ENCODE data around the gene RPAP2.
"Not testable (repeated sequence)": the region's sequence is repeated elsewhere in the genome, so short reads cannot be mapped to it uniquely, and the experiment has no call there.

Gene RPAP2

GRCh38 chr1:92377991-92378390 is 79.1 kb downstream of the RPAP2 start:
- not testable (repeated sequence) for DNase-seq

DNA sequence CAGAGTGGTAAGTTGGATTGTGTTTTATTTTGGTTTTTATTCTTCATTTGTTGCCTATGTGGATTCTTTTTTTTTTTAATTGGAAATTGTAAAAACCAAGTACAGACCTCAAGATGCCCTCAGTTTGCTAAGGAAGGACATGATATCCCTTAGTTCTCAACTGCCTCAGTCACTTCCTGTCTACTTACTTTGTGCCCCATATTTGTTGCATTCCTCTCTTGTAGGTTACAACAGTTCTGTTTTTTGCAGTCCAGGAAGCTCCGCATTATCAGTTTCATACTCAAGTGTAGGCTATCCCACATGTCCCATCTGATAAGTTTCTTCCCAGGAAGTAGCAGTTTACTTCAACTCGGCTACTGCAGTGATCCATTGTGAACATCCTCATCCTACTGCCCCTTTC is 82.0 kb downstream of the RPAP2 start:
- DNase-seq: no peak

GRCh38 chr1:92393966-92394365 is 95.1 kb downstream of the RPAP2 start:
- not testable (repeated sequence) for DNase-seq

DNA sequence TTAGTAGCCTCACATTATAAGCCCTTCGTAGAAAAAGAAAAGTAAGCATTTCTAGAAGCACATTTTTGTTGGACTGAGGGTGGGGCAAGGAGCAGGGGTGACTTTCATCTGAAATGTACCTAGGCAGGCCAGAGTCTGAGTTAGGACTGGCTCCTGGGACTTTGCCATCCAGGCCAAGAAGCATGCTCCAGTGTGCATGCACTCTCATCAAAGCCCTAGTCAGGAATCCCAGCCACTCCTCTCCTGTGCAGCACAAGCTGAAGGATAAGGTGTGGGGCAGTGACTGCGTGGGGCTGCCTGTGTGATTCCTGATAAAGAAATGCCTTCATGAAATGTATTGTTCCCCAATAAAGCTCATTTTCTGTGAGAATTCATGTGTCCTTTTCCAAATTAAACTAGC is 99.7 kb downstream of the RPAP2 start:
- DNase-seq: no peak

- no peak for DNase-seq
Measured at GRCh38 chr1:92399076-92399475, 100.2 kb downstream of the RPAP2 start.

GRCh38 chr1:92404661-92405060 is 105.8 kb downstream of the RPAP2 start:
- no peak for DNase-seq

DNA sequence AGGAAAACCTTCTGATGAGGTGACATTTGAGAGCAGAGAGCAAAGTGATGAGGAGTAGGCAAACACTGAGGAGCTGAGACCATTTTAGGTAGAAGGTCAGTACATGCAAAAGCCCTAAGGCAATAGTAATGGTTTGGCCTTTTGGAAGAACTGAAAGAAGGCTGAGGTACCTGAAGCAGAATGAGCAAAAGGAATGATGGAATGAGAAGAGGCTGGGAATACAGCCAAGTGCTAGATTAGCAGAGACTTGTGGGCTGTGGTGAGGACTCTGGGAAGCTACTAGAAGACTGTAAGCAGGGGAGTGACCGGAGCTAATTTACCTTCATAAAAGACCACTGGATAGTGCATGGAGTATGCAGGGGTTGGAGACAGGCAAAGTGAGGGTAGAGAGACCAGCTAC is 110.0 kb downstream of the RPAP2 start:
- no peak for DNase-seq

DNA sequence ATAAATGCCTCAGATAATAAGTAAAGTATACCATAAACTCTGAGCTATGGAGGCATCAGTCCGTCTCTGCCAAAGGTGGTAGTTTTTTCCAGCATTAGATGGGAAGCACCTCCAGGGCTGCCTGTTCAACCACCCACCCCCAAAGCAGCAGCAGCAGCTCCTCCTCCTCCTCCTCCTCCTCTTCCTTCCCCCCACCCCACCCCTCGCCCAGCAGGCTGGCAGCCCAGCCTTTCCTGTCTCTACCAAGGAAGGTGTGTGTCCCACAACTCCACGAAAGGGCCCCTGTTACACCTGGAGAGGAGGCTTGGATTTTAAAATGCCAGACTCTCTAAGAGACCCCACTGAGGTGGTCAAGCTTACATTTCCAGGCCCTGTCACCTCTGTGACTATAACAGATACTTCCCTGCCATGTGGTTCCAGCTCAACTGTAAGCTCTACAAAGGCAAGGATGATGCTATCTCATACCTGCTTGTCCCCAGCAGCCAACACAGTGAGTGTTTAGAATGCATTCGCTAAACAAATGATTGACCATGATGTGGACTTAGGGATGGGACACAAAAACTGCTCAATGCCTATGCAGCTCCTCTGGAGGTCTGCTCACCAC is 111.2 kb downstream of the RPAP2 start:
- no peak for DNase-seq

DNA sequence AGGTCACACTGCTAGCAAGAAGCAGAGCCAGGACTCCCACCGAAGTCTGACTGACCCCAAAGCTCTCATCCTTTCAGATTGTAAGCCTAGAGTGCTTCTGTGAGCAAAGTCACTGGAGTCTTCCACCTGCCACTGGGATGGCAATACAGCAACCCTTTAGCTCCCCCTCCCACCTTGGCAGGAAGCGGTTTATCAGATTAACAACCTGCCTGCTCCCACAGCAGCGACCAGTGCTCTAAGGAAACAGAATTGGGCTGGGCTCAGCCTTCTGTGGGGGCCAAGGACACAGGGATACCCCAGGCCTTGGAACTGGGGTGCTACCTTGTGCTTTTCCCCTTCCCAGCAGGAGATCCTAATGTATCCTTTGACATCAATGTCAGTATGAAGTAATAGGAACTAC is 111.8 kb downstream of the RPAP2 start:
- peak; percentile 36 for DNase-seq

GRCh38 chr1:92411511-92411910 is 112.7 kb downstream of the RPAP2 start:
- no peak for DNase-seq

- DNase-seq: no peak
Measured at GRCh38 chr1:92419642-92420041, 120.8 kb downstream of the RPAP2 start.

- DNase-seq: no peak
Measured at GRCh38 chr1:92424381-92424780, 125.5 kb downstream of the RPAP2 start.

DNA sequence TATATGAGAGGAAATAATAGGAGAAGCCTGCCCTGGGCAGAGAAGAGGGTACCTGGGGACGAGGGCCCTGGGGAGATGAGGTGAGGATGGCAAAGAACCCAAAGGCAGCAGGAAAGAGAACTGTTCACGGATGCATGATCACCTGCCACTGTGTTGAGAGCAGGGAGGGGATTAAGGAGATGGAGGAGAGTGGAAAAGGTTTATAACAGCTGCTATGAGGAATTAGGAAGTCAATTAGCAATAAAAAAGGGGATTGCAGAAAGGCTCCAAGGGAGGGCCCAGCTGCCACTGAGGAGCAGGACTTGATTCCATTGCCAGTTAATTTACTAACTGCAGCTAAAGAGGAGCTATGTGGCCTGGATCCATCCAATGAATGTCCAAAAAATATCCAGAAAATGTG is 126.8 kb downstream of the RPAP2 start:
- no peak for DNase-seq

- DNase-seq: no peak
Measured at GRCh38 chr1:92430030-92430429, 131.2 kb downstream of the RPAP2 start.

- DNase-seq: not testable (repeated sequence)
Measured at GRCh38 chr1:92434572-92434971, 135.7 kb downstream of the RPAP2 start.

DNA sequence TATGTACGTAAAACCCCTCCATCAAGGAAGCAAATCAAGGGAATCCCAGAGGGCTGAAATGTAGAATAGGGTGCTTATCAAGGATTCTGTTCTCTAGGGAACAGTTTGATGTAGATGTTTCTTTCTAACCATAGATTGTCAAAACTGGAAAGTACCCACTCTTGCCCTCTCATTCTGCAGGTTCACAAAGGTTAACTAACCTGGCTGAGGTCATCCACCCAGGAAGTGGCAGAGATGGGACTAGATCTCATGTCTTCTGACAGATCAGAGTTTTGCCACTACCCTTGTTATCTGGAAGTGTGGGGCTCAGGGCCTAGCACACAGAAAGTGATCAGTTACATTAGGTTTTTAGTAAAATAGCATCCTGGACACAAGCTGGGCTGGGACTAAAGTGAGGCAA is 140.4 kb downstream of the RPAP2 start:
- no peak for DNase-seq

- DNase-seq: no peak
Measured at GRCh38 chr1:92441316-92441696, 142.4 kb downstream of the RPAP2 start.

GRCh38 chr1:92441697-92442342 is 143.0 kb downstream of the RPAP2 start:
- no peak for DNase-seq

- DNase-seq: no peak
Measured at GRCh38 chr1:92442351-92442750, 143.5 kb downstream of the RPAP2 start.

DNA sequence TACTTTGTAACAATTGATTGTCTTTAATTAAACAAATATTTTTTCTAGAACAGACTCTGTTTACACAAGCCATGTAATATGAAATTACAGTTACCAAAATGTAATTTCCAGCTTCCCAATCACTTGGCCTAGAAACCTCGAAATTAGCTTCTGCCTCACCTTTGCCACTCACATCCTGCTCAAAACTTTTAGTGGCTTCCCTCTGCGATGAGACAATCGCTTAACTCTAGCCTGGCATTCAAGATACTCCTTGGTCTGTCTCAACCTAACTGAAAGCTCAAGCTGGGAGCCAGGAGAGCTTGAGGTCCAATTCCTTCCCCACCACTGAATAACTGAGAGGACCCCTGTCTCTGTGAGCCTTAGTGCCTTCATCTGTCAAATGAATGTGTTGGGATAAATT is 145.0 kb downstream of the RPAP2 start:
- DNase-seq: no peak

GRCh38 chr1:92444351-92444750 is 145.5 kb downstream of the RPAP2 start:
- DNase-seq: no peak

- no peak for DNase-seq
Measured at GRCh38 chr1:92445865-92446264, 147.0 kb downstream of the RPAP2 start.

DNA sequence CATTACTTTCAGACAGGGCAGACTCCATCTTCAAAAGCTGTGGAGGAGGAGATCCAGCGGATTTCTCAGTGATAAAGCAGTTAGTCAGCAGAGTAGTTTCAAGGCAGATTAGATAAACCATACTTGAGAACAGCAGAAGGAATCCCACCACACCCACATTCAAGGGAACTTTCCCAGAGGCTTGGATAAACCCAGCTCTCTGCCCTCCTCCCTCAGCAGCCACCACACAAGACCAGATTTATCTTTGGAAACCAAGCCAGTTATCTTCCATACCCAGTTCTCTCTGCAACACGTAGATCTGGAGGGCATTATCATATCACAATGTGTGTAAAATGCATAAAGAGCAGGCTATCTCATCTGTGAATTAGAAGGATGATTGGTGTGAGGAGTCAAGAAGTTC is 147.7 kb downstream of the RPAP2 start:
- DNase-seq: no peak

GRCh38 chr1:92447033-92447681 is 148.3 kb downstream of the RPAP2 start:
- DNase-seq: no peak

DNA sequence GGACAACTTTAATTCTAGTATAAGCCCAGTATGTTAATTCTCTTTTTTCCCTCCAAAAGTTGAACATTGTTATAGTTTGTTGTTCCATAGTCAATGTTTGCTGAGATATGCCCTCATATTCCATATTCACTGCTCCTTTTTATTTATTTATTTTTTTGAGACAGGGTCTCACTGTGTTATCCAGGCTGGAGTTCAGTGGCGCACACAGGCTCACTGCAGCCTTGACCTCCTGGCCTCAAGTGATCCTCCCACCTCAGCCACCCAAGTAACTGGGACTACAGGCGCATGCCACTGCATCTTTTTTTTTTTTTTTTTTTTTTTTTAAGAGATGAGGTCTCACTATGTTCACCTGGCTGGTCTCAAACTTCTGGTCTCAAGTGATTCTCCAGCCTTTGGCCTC is 149.1 kb downstream of the RPAP2 start:
- DNase-seq: no peak
